Measurements from ENCODE around the gene CCDC89. TPM values are rescaled to one million over a fixed set of nuclear protein-coding genes. Genes with fewer than 3 reads are reported as not detected.

Gene CCDC89
- total RNA-seq, result 1 to 10 TPM in 7 of 9 donors, under 1 TPM in 1, not detected in 1; 0.66 to 2.3 (median 1.9) TPM
- polyA plus RNA-seq, result under 1 TPM; 0.61 to 0.99 (median 0.64) TPM
- long read RNA-seq, donor 1, result 0 reads
- long read RNA-seq, donor 2, result 0 reads
- long read RNA-seq, donor 3, partial matches to known transcripts, result 0 of 1 reads
- long read RNA-seq, donor 3, other reads (novel, unspliced or antisense), result 0 of 1 reads
- long read RNA-seq, donor 4, partial matches to known transcripts, result 0 of 2 reads
- long read RNA-seq, donor 4, other reads (novel, unspliced or antisense), result 0 of 2 reads
- long read RNA-seq, donor 5, result 0 reads
- long read RNA-seq, donor 6, partial matches to known transcripts, result 0 of 3 reads
- long read RNA-seq, donor 6, other reads (novel, unspliced or antisense), result 0 of 3 reads
- long read RNA-seq, donor 7, result 0 reads
- long read RNA-seq, donor 8, partial matches to known transcripts, result 0 of 1 reads
- long read RNA-seq, donor 8, other reads (novel, unspliced or antisense), result 0 of 1 reads
- long read RNA-seq, donor 9, partial matches to known transcripts, result 0 of 1 reads
- long read RNA-seq, donor 9, other reads (novel, unspliced or antisense), result 0 of 1 reads
- long read RNA-seq, donor 10, partial matches to known transcripts, result 0 of 1 reads
- long read RNA-seq, donor 10, other reads (novel, unspliced or antisense), result 0 of 1 reads

DNA sequence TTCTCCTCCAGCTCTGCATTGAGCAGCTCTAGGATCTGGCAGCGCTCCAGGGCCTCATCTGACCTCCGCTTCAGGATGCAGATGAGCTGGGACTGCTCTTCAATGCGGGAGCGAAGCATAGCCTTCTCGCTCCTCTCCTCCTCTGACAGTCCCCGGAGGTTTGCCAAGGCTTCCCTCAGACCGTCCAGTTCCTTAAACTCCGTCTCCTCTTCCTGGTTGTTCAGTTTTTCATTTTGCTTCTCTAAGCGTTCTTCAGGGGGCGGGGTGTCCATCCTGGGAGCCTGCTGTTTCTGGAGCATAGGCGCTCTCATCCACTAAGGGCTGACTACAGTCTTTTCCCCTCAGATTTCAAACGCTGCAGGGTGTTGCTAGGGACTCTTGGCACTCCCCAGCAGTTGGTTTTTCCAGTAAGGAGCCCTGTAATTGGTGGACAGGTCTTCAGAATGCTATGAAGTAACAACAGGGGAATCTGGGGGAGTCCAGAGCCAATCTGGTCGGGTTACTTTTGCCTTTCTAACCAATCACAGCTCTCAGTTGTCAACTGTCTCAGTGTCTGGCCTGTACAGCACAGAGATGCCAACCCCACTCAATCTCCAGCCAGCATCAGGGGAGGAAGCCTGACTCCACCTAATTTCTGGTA lies at the start of gene CCDC89:
TSS of gene CCDC89 (minus strand) at position 376 of the 640 bp plus-strand sequence. CDS start at position 311, 65 bp downstream.
- WGBS, 4 donors, result 34 to 54% (median 42%) methylated on average over 13 of the region's 13 CpGs
- TF ChIP-seq, protein P1, sequence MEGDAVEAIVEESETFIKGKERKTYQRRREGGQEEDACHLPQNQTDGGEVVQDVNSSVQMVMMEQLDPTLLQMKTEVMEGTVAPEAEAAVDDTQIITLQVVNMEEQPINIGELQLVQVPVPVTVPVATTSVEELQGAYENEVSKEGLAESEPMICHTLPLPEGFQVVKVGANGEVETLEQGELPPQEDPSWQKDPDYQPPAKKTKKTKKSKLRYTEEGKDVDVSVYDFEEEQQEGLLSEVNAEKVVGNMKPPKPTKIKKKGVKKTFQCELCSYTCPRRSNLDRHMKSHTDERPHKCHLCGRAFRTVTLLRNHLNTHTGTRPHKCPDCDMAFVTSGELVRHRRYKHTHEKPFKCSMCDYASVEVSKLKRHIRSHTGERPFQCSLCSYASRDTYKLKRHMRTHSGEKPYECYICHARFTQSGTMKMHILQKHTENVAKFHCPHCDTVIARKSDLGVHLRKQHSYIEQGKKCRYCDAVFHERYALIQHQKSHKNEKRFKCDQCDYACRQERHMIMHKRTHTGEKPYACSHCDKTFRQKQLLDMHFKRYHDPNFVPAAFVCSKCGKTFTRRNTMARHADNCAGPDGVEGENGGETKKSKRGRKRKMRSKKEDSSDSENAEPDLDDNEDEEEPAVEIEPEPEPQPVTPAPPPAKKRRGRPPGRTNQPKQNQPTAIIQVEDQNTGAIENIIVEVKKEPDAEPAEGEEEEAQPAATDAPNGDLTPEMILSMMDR (IDR thresholded peaks at IDR 0.05), result no peak
- peak in 1 of 2 donors; percentile 27 for TF ChIP-seq POLR2A (IDR thresholded peaks at IDR 0.05)
- peak; percentile 48 to 87 (median 75) for DNase-seq
- Histone ChIP-seq H3K9me3 (replicated peaks in 1 of 3) (no peaks in the 10 kb centered on the region), H3K4me3 (peak within 1 kb of the TSS in 2 of 4 donors; percentile 11 to 36), H3K27me3 (no peaks in the 10 kb centered on the region), H3K27ac (peak within 1 kb of the TSS; percentile 28 to 70 (median 33)), H3K4me1 (replicated peaks in 1 of 2) (peaks cover 0 to 25% of the 10 kb centered on the region in 2 donors), H3K36me3 (replicated peaks in 1 of 2) (no peaks in the 10 kb centered on the region)
- intact Hi-C loops (cut with DNase I), result no loop called here

DNA sequence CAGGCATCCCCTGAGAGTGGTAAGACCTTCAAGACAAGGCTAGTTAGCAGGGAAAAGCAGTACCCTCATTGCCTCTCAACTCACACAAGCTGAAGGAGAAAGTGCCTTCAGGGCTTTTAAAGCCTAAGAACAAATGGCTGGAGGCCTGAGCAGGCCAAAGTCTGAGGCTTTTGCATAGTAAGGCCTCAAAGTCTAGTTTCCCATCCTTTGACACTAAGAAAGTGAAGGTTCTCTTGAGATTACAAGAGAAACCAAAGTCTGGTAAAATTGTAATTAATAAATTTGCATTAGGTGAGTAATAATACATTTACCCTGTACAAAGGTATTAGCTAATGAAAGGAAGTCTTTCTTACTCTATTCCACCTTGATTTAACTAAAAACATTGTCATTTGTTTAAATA lies 47.0 kb upstream of the CCDC89 start:
- no peak for DNase-seq
- peaks cover 0 to 10% of the 10 kb centered on the region in 2 donors for H3K4me1 ChIP-seq (replicated peaks in 1 of 2)
- TF ChIP-seq, protein P1 (IDR thresholded peaks at IDR 0.05), result no peak
- TF ChIP-seq POLR2A (IDR thresholded peaks at IDR 0.05), result no peak
- intact Hi-C loops (cut with DNase I), result no loop called here
- no peaks in the 10 kb centered on the region for H3K9me3 ChIP-seq (replicated peaks in 1 of 3)
- H3K27me3 ChIP-seq, result no peaks in the 10 kb centered on the region
- no peak overlapping the region for H3K4me3 ChIP-seq
- no peaks in the 10 kb centered on the region for H3K36me3 ChIP-seq (replicated peaks in 1 of 2)
- H3K27ac ChIP-seq, result no peak overlapping the region

DNA sequence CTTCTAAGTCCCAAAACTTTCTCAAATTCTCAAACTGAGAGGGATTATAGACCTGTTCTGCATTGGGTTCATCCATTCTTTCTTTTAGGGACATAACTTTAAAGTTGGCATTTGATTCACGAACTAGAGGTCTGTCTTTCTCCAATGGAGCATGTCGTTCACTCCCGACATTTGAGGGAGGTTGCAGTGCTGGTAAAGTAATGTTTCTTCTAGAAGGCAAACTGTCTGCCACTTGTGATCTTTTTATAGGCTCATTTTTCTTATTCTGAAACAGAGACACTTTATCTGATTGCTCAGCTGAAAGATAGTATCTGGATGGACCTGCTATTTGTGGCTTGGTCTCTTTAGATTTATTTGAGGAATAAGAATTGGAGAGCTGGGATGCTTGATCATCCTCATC lies 40.4 kb upstream of the CCDC89 start:
- Histone ChIP-seq H3K27me3 (no peaks in the 10 kb centered on the region), H3K9me3 (replicated peaks in 1 of 3) (no peaks in the 10 kb centered on the region), H3K4me3 (no peak overlapping the region), H3K4me1 (replicated peaks in 1 of 2) (no peaks in the 10 kb centered on the region), H3K36me3 (replicated peaks in 1 of 2) (no peaks in the 10 kb centered on the region), H3K27ac (no peak overlapping the region)
- 88 to 96% (median 94%) methylated on average over 3 of the region's 3 CpGs for WGBS, 4 donors
- no peak for DNase-seq
- intact Hi-C loops (cut with DNase I), result no loop called here
- TF ChIP-seq, protein P1 (IDR thresholded peaks at IDR 0.05), result no peak
- TF ChIP-seq POLR2A (IDR thresholded peaks at IDR 0.05), result no peak
